HG03439 (cell line): ENCODE results near the gene FAU.
"Not testable (repeated sequence)": the region's sequence is repeated elsewhere in the genome, so short reads cannot be mapped to it uniquely, and the experiment has no call there.

ENCODE experiments used
- ATAC-seq: cut with Tn5 transposase; IDR thresholded peaks from one replicate; pipeline ENCODE4 v1.9.1; 2021; ENCODE audit warnings: mild to moderate bottlenecking, moderate library complexity; ENCODE audit not compliant: unreplicated experiment

Gene FAU

DNA sequence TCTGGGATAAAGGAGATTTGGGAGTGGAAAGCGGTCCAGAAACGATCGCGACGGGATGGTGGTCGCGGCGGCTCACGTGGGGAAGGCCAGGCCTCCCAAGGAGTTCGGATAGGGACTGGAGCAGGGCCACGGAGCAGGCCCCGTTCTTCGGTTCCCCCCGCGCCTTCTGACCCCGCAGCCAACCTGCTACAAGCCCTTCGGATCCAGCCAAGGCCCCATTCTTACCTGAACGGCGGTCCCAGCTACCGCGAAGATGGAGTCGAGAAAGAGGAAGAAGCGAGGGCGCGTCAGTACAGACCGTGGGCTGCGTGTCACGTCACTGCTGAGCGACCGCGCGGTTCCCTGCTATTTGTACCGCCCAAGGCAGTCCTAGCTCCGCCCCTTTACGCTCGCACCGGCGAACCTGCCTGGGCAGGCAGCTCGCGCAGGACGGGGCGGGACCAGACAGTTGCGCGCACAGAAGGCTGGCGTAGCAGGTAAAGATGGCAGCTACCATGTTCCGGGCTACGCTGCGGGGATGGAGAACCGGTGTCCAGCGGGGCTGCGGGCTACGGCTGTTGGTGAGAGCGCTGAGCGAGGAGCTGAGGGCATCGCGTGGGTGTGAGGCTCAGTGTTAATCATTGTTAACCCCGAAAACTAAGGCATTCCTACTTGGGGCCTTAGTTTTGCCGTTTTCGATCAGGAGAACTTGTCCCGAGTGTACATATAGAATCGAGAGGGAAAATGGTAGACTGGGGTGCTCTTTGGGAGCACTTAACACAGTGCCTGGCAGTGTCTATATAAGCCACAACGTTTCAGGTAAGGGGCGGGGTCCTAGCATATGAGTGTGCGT lies at the start of gene FAU, which contains the start of gene MRPL49:
Gene FAU, minus strand, starts transcription at position 270 of the 832 bp plus-strand sequence. CDS start 321 bp downstream, outside the sequence.
Gene MRPL49, plus strand, starts transcription at position 457 of the 832 bp plus-strand sequence. Its CDS starts 26 bp downstream, at position 483.
- ATAC-seq, result peak; percentile 61

DNA sequence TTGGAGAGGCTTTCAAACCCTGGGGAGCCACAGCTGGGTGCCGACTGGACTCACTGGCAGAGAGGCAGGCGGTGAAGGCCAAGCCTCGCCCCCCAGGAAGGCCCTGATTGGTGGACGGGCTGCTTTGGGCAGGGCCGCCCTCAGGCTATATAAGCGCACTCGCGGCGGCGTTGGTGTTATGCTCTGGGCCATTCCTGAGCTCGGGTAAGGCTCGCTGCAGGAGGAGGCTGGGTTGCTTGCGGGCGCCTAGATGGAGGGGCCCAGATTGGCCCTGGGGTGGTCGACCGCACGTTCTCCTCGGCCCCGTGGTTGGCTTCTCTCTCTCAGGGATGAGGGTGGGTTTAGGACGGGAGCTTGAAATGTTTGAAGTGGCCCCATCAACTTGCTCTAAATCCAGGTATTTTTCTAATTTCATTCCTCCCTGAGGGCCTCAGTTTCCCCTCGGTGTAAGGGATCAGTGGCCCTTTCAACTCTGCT lies 48.2 kb upstream of the FAU start, which contains the start of gene SPDYC:
Gene SPDYC, plus strand, starts transcription at position 176 of the 477 bp plus-strand sequence. CDS start 1,125 bp downstream, outside the sequence.
- no peak for ATAC-seq

- no peak for ATAC-seq
Measured at GRCh38 chr11:65169164-65169641, 47.3 kb upstream of the FAU start.

GRCh38 chr11:65167656-65168055 lies 45.7 kb upstream of the FAU start:
- ATAC-seq, result no peak

DNA sequence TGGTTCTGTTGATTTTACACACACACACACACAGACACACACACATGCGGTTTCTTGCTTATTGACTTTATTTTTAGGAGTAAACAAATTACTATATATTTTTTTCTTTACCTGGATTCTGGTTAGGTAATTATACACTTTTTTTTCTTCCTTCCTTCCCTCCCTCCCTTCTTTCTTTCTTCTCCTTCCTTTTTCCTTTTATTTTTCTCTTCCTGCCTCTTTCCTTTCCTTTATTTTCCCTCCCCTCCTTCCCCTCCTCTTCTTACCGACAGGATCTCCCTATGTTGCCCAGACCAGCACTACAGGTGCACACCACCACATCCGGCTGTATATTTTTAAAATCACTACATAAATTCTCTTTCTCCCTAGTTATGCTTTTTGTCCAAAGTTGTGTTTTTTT lies 45.0 kb upstream of the FAU start:
- ATAC-seq, result no peak

DNA sequence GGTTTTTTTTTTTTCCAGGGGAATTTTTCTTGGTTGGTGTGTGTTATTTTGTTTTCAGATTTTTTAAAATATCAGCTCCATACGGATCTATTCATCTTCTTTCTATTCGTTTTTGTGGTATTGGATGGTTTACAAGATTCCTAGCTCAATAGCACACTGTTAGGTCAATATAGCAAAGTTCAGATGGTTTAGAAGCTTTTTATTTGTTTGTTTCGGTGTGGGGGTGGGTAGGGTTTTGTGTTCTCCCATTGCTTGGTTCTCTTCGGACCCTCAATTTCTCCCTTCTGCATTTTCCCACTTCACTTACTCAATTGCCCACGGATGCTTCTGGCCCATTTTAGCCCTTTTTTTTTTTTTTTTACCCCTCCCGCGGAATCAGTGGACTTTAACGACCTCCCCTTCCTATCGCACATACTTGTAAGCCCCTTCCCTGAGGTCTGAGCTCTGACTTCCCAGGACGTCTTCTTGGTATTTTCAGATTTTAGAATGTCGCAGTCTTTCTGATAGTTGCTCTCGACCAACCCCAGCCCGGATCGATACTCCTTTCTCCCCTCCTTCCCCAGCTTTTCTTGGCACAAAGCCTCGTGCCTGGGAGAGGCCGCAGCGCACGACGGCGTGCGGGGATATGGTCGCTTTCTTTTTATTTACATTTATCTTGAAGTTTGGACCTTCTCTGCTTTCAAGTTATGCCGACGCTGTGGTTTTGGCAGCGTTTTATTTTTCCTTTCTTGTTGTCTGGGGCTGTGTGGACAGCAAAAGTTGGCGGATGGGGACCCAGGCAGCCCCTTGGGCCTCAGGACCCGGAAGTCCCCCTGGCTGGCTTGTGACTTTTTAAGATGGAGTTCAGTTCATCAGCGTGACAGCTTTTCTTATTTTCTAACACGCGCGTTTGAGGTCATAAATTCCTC lies 43.7 kb upstream of the FAU start:
- no peak for ATAC-seq

DNA sequence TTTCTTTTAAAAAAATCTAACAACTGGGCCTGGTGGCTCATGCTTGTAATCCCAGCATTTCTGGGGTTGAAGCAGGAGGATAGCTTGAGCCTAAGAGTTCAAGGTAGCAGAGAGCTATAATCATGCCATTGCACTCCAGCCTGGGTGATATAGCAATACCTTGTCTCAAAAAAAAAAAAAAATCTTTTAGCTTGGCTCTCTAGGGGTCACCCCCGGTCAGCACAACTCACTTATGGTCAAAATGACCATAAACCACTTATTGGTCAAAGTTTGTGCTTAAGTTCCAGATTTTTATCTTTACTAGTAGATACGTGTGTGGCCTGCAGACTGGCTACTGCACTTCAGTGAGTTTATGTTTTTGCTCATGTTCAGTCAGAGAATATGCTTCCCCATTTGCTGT lies 41.8 kb upstream of the FAU start:
- no peak for ATAC-seq

DNA sequence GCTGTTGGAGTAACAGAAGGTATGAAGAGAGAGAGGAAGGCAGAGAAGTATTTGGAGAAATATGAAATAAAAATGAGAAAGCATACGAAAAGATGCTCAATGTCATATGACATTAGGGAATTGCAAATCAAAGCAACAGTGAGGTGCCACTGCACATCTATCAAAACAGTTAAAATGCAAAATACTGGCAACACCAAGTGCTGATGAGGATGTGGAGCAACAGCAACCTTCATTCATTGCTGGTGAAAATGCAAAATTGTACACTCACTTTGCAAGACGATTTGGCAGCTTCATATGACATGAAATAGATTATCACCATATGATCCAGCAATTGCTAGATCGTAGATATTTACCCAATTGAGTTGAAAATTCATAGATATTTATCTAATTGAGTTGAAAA lies 38.7 kb upstream of the FAU start:
- ATAC-seq, result no peak

DNA sequence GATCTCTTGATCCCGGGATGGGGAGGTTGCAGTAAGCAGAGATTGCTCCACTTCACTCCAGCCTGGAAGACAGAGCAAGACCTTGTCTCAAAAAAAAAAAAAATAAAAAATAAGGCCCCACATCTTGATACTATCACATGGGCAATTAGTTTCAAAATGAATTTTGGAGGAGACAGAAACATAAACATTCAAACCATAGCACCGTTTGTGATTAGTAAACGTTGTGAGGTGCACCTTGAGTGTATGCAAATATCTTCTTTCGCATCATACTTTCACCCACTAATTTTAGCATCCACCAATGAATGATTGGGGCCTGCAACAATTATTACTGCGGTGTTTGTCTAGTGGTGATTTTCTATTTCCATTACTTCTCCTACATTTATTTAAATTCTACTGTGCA lies 37.1 kb upstream of the FAU start:
- ATAC-seq, result peak; percentile 89

GRCh38 chr11:65157336-65157735 lies 35.4 kb upstream of the FAU start:
- no peak for ATAC-seq

GRCh38 chr11:65156926-65157325 lies 35.0 kb upstream of the FAU start:
- no peak for ATAC-seq

DNA sequence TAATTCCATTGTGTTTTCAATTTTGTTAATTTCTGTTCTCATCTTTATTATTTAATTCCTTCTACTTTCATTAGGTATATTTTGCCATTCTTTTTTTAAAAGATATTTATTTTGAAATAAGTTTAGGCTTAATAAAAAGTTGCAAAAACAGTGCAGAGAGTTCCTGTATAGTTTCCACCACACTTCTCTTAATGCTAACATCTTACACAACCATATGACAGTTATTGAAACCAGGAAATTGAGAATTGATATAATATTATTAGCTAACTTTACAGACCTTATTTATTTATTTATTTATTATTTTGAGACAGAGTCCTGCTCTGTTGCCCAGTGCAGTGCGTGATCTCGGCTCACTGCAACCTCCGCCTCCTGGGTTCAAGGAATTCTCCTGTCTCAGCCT lies 34.3 kb upstream of the FAU start:
- ATAC-seq, result no peak

DNA sequence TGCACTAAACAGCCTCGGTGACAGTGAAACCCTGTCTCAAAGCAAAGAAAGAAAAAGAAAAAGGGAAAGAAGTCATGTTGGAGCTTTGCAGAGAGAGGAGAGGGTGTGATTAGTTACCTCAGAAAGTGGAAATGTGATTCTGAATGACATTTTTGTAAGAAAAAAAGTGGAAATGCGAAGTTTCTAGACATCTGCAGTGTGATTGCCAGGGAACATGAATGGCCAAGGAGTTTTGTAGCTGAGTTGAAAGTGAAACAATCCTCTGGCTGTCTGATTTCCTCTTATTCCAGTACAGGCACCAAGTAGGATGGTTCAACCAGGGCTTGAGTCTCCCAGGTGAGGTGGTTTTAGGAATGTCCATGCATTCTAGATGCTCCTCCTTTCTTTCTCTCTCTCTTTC lies 30.2 kb upstream of the FAU start:
- no peak for ATAC-seq

DNA sequence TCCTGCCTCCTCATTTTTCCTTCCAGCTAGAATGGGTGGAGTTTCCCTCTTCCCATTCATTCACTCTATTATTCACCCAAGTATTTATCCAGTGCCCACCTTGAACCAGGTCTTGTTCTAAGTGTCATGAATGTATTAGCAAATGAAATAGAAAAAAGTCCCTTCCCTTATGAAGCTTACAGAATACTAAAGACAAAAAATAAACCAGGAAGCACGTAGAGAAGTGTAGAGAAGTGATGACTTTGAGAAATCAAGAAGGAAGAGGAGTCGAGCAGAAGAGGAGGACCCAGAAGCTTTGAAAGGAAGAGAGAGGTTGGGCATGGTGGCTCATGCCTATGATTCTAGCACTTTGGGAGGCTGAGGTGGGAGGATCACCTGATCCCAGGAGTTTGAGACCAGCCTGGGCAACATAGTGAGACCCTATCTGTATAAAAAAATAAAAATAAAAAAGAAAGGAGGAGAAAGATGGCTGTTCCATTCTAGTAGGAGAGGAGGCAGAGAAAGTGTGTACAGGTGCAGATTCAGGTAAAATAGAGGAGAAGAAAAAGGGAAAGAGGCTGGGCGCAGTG lies 29.5 kb upstream of the FAU start:
- ATAC-seq, result no peak

GRCh38 chr11:65150509-65151299 lies 28.8 kb upstream of the FAU start:
- no peak for ATAC-seq

GRCh38 chr11:65150131-65150508 lies 28.2 kb upstream of the FAU start:
- ATAC-seq, result not testable (repeated sequence)

DNA sequence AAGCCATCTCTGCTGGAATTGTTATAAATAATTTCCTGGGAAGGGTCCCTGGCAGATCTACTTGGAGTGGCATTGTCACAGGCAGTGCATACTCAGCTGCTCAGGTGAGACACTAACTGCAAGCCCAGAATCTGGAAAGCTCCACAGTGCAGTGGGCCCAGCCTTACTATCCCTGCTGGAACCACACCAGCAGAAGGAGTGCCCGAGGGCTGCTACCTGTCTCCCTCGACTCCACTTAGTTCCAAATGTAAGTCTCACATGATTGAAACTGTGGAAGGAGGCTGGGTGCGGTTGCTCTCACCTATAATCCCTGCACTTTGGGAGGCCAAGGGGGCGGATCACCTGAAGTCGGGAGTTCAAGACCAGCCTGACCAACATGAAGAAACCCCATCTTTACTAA lies 26.7 kb upstream of the FAU start:
- ATAC-seq, result no peak

GRCh38 chr11:65147352-65148075 lies 25.6 kb upstream of the FAU start:
- no peak for ATAC-seq

DNA sequence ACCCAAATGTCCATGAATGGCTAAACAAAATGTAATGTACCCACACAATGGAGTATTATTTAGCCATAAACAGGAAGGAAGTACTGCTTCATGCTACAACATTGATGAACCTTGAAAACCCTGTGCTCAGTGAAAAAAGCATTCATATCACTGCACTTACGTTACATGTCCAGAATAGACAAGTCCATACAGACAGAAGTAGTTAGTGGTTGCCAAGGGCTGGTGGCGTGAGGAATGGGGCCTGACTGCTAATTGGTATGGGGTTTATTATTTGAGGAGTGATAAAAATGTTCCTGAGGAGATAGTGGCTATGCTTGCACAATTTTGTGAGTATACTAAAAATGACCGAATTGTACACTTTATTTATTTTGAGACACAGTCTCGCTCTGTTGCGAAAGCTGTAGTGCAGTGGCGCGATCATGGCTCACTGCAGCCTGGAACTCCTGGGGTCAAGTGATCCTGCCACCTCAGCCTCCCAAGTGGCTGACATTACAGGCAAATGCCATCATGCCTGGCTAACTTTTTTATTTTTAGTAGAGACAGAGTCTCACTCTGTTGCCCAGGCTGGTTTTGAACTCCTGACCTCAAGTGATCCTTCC lies 20.1 kb upstream of the FAU start:
- no peak for ATAC-seq
